B cell (primary cell): ENCODE data around the gene CTSO. TPM values are rescaled to one million over a fixed set of nuclear protein-coding genes. Genes with fewer than 3 reads are reported as not detected.

Source experiments
- ATAC-seq: fragments of 200-7000 bp; cut with Tn5 transposase; one replicate; pipeline ENCODE4 v1.10.0; 2021; ENCODE audit warnings: low read depth, mild to moderate bottlenecking, moderate number of reproducible peaks, moderate library complexity
- CTCF ChIA-PET: fragments of 350-600 bp; sonication (Branson Sonifier 250); formaldehyde crosslinking; loops from one replicate; lab custom pipeline; 2021; ENCODE audit warnings: antibody characterized with exemption, inconsistent platforms; lab: Charles Lee
- POLR2A ChIA-PET: fragments of 350-600 bp; sonication (Branson Sonifier 250); formaldehyde crosslinking; loops from one replicate; lab custom pipeline; 2021; ENCODE audit warnings: antibody characterized with exemption; lab: Charles Lee
- DNase-seq: peaks from one replicate; pipeline ENCODE4 v3.0.0; 2013
- H2AFZ ChIP-seq: 2 replicates; pipeline ENCODE4 v1.6.1; 2012; ENCODE audit warnings: mild to moderate bottlenecking, low read depth, low read length; ENCODE audit not compliant: insufficient read depth, poor library complexity, severe bottlenecking
- H3K27ac ChIP-seq, 2 donors: 1 replicate in 1 of 2; 2 replicates in 1 of 2; pipeline ENCODE4 v1.5.1; 2012 to 2013; ENCODE audit warnings: low read length in 2 of 2, mild to moderate bottlenecking in 2 of 2, moderate library complexity in 1 of 2
- H3K27me3 ChIP-seq, 4 experiments: fragments of 200-600 bp in 1 of 4; sonication (generic) in 1 of 4; replicated peaks in 1 of 4; 1 replicate in 2 of 4; 2 replicates in 2 of 4; pipeline versions ENCODE4 v1.6.1 to v1.7.0; 2013 to 2016; ENCODE audit warnings: low read length in 3 of 4, mild to moderate bottlenecking in 2 of 4, mixed read lengths in 1 of 4, moderate library complexity in 1 of 4; ENCODE audit not compliant: insufficient read depth in 4 of 4, control insufficient read depth in 3 of 4; ENCODE audit errors: control extremely low read depth in 1 of 4
- H3K36me3 ChIP-seq, 2 experiments: replicated peaks in 1 of 2; 1 replicate in 1 of 2; 2 replicates in 1 of 2; pipeline versions ENCODE4 v1.6.1 to v1.7.1; 2013; ENCODE audit warnings: low read length in 1 of 2; ENCODE audit not compliant: insufficient read depth in 2 of 2, control insufficient read depth in 1 of 2; ENCODE audit errors: control extremely low read depth in 1 of 2, extremely low read depth in 1 of 2
- H3K4me1 ChIP-seq, 2 donors: fragments of 200-600 bp in 1 of 2; sonication (generic) in 1 of 2; 1 replicate in 1 of 2; 2 replicates in 1 of 2; pipeline versions ENCODE4 v1.5.1 to v1.6.1; 2013 to 2017; ENCODE audit warnings: low read length in 2 of 2; ENCODE audit not compliant: control insufficient read depth in 2 of 2, insufficient read depth in 2 of 2
- H3K4me2 ChIP-seq: replicated peaks from 2 replicates; pipeline ENCODE3; 2012; ENCODE audit warnings: mild to moderate bottlenecking, low read depth, low read length; ENCODE audit not compliant: poor library complexity, severe bottlenecking
- H3K4me3 ChIP-seq, 5 experiments: fragments of 200-600 bp in 1 of 5; sonication (generic) in 1 of 5; 1 replicate in 3 of 5; 2 replicates in 2 of 5; pipeline versions ENCODE4 v1.5.1 to v1.7.0; 2011 to 2016; ENCODE audit warnings: low read length in 4 of 5, mild to moderate bottlenecking in 4 of 5, low read depth in 2 of 5, control low read depth in 1 of 5, moderate library complexity in 1 of 5; ENCODE audit not compliant: insufficient read depth in 1 of 5; ENCODE audit errors: control extremely low read depth in 1 of 5, extremely low read depth in 1 of 5
- H3K79me2 ChIP-seq: fragments of 200-600 bp; sonication (generic); one replicate; pipeline ENCODE4 v1.6.0; 2016; ENCODE audit warnings: low read length; ENCODE audit not compliant: control insufficient read depth, insufficient read depth
- H3K9ac ChIP-seq: fragments of 200-600 bp; sonication (generic); 2 replicates; pipeline ENCODE4 v1.6.1; 2017; ENCODE audit warnings: mild to moderate bottlenecking, low read length, moderate library complexity
- H3K9me3 ChIP-seq, 3 donors: one replicate each; pipeline versions ENCODE4 v1.6.1 to v1.7.1; 2013; ENCODE audit warnings: low read length in 2 of 3; ENCODE audit not compliant: control insufficient read depth in 2 of 3, insufficient read depth in 1 of 3; ENCODE audit errors: control extremely low read depth in 1 of 3
- H4K20me1 ChIP-seq: 2 replicates; pipeline ENCODE4 v1.6.0; 2012; ENCODE audit warnings: mild to moderate bottlenecking, low read length; ENCODE audit not compliant: insufficient read depth, control insufficient read depth, poor library complexity, severe bottlenecking
- H3K27ac Mint-ChIP-seq: one replicate; pipeline ENCODE4 v1.8.0; 2021; ENCODE audit warnings: mixed read lengths
- H3K27me3 Mint-ChIP-seq: one replicate; pipeline ENCODE4 v1.8.0; 2021; ENCODE audit warnings: mixed read lengths
- H3K4me1 Mint-ChIP-seq: one replicate; pipeline ENCODE4 v1.8.0; 2021; ENCODE audit warnings: mixed read lengths
- H3K4me3 Mint-ChIP-seq: one replicate; pipeline ENCODE4 v1.8.0; 2021; ENCODE audit warnings: mixed read lengths
- H3K9me3 Mint-ChIP-seq: one replicate; pipeline ENCODE4 v1.8.0; 2022; ENCODE audit warnings: mixed read lengths; ENCODE audit not compliant: insufficient read depth
- EZH2 ChIP-seq: IDR thresholded peaks from 2 replicates; pipeline ENCODE4 v1.6.1; 2012; ENCODE audit warnings: borderline replicate concordance, low read depth, mild to moderate bottlenecking, moderate library complexity, low read length; ENCODE audit not compliant: insufficient read depth, poor library complexity, severe bottlenecking
- WGBS: methylation state at CpG from one replicate; pipeline ENCODE4 v1.1.5; 2013; ENCODE audit warnings: missing lambda C conversion rate; ENCODE audit not compliant: insufficient coverage; 5-methylcytosine and 5-hydroxymethylcytosine counted together
- intact Hi-C: fragments of 100-400 bp; cut with micrococcal nuclease; formaldehyde crosslinking; loops from one replicate; pipeline ENCODE4 v1.10.0; 2022
- polyA plus RNA-seq: library from polyadenylated mRNA; depleted of rRNA; stranded (reverse); fragments of >200 nt; gene quantifications from 2 replicates; pipeline ENCODE4 v1.2.3, GENCODE V29; 2012
- total RNA-seq, 2 donors: library from RNA; stranded (reverse); fragments of 120-200 nt in 1 of 2; gene quantifications; 1 replicate in 1 of 2; 2 replicates in 1 of 2; pipeline versions ENCODE4 v1.2.3 to v1.2.4, GENCODE V29; 2013 to 2022
- TF ChIP-seq, protein P1 (sequence below): fragments of 200-600 bp; IDR thresholded peaks from one replicate; pipeline ENCODE4 v1.8.0; 2022; ENCODE audit warnings: antibody characterized with exemption, mild to moderate bottlenecking

The CTSO gene
- total and polyA plus RNA-seq, 2 donors (not counting 1 experiment from before 2014, with no cell fraction given) = 8.5 to 15.5 TPM

GRCh38 chr4:155903453-155903852 is 50.2 kb downstream of the CTSO start, which contains the start of gene TDO2:
TSS of gene TDO2 (plus strand) at chr4:155903696. CDS start at chr4:155903759, 63 bp downstream.
- TF ChIP-seq EZH2 = no peak
- Histone ChIP-seq H3K4me1 (no peaks in the 10 kb centered on the region), H3K4me2 (no peak within 1 kb of the TSS), H3K27ac (no peak within 1 kb of the TSS), H3K36me3 (no peaks in the 10 kb centered on the region), H3K9ac (no peak within 1 kb of the TSS), H2AFZ (no peak within 1 kb of the TSS), H3K79me2 (no peaks in the 10 kb centered on the region), H3K9me3 (peaks cover 0 to 1% (median 0%) of the 10 kb centered on the region in 3 donors), H4K20me1 (no peaks in the 10 kb centered on the region), H3K27me3 (no peaks in the 10 kb centered on the region), H3K4me3 (no peak within 1 kb of the TSS)
- ChIA-PET CTCF (no interaction called here), POLR2A (no interaction called here)
- no peaks in the 10 kb centered on the region for H3K27me3 Mint-ChIP-seq
- no peak for DNase-seq
- no peak within 1 kb of the TSS for H3K4me3 Mint-ChIP-seq
- no peaks in the 10 kb centered on the region for H3K9me3 Mint-ChIP-seq
- H3K27ac Mint-ChIP-seq = no peak within 1 kb of the TSS
- intact Hi-C loops = no loop called here
- WGBS = 100% methylated on average over 1 of the region's 1 CpG
- ATAC-seq = no peak
- no peaks in the 10 kb centered on the region for H3K4me1 Mint-ChIP-seq

DNA sequence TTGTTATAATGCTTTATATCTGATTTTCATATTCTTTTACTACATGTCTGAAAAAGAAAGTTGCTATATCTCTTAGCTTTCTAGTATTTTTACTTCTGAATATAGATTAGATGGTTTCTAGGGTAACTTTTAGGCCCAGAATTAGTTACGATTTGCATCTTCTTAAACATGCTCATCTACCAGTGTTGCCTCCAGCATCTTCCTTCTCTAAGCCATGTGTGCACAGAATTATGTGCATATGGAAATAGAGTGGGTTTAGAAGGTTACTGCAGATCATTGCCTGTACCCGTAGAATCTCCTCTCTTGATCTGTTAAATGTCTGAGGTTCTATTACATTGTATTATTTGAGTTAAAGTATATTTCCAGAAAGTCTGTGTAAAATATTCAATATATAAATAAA is 52.7 kb downstream of the CTSO start:
- no peaks in the 10 kb centered on the region for H3K27me3 ChIP-seq
- ATAC-seq (no peak), DNase-seq (no peak)
- no peaks in the 10 kb centered on the region for H3K9me3 Mint-ChIP-seq
- H3K27me3 Mint-ChIP-seq = no peaks in the 10 kb centered on the region
- no peak overlapping the region for H3K27ac ChIP-seq
- no peak overlapping the region for H3K27ac Mint-ChIP-seq
- no peaks in the 10 kb centered on the region for H3K4me1 ChIP-seq
- H3K4me1 Mint-ChIP-seq = no peaks in the 10 kb centered on the region
- no peak overlapping the region for H3K4me2 ChIP-seq
- H3K4me3 Mint-ChIP-seq = no peak overlapping the region
- no peak overlapping the region for H2AFZ ChIP-seq
- H3K36me3 ChIP-seq = no peaks in the 10 kb centered on the region
- intact Hi-C loops = no loop called here
- no peaks in the 10 kb centered on the region for H4K20me1 ChIP-seq
- no peak overlapping the region for H3K4me3 ChIP-seq
- ChIA-PET POLR2A (no interaction called here), CTCF (interaction anchor here (1.1 kb wide), 1 partner anchor 9 kb away, joined by 3 read pairs; no protein-coding TSS in a partner anchor)
- WGBS = no CpG with 5 or more reads among the region's 2 CpGs
- TF ChIP-seq, protein P1, sequence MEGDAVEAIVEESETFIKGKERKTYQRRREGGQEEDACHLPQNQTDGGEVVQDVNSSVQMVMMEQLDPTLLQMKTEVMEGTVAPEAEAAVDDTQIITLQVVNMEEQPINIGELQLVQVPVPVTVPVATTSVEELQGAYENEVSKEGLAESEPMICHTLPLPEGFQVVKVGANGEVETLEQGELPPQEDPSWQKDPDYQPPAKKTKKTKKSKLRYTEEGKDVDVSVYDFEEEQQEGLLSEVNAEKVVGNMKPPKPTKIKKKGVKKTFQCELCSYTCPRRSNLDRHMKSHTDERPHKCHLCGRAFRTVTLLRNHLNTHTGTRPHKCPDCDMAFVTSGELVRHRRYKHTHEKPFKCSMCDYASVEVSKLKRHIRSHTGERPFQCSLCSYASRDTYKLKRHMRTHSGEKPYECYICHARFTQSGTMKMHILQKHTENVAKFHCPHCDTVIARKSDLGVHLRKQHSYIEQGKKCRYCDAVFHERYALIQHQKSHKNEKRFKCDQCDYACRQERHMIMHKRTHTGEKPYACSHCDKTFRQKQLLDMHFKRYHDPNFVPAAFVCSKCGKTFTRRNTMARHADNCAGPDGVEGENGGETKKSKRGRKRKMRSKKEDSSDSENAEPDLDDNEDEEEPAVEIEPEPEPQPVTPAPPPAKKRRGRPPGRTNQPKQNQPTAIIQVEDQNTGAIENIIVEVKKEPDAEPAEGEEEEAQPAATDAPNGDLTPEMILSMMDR = no peak
- TF ChIP-seq EZH2 = no peak
- H3K79me2 ChIP-seq = no peaks in the 10 kb centered on the region
- H3K9ac ChIP-seq = no peak overlapping the region
- peaks cover 0 to 1% (median 0%) of the 10 kb centered on the region in 3 donors for H3K9me3 ChIP-seq
